GM18873 (cell line): ENCODE measurements around the gene TMEM132A.

Experiments
- ATAC-seq: cut with Tn5 transposase; IDR thresholded peaks from one replicate; pipeline ENCODE4 v1.9.1; 2021; ENCODE audit warnings: mild to moderate bottlenecking, moderate library complexity, moderate number of reproducible peaks; ENCODE audit not compliant: unreplicated experiment, low FRiP score

Gene TMEM132A

GRCh38 chr11:60984636-60985035 is 60.4 kb downstream of the TMEM132A start:
- no peak for ATAC-seq

DNA sequence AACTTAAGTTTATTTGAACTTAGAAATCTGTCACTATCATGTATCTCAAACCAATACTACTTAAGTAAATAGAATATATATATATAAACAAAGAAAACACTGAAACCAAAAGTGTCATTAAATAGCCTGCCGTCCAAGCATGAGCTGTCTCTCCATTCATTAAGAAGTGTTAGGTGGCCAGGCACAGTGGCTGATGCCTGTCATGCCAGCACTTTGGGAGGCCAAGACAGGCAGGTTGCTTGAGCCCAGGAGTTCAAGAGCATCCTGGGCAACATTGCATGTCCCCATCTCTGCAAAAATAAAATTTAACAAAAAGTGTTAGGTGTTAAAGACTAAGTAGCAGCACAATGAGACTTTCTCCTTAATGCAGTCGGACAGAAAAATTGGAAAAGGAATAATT is 61.2 kb downstream of the TMEM132A start:
- no peak for ATAC-seq

DNA sequence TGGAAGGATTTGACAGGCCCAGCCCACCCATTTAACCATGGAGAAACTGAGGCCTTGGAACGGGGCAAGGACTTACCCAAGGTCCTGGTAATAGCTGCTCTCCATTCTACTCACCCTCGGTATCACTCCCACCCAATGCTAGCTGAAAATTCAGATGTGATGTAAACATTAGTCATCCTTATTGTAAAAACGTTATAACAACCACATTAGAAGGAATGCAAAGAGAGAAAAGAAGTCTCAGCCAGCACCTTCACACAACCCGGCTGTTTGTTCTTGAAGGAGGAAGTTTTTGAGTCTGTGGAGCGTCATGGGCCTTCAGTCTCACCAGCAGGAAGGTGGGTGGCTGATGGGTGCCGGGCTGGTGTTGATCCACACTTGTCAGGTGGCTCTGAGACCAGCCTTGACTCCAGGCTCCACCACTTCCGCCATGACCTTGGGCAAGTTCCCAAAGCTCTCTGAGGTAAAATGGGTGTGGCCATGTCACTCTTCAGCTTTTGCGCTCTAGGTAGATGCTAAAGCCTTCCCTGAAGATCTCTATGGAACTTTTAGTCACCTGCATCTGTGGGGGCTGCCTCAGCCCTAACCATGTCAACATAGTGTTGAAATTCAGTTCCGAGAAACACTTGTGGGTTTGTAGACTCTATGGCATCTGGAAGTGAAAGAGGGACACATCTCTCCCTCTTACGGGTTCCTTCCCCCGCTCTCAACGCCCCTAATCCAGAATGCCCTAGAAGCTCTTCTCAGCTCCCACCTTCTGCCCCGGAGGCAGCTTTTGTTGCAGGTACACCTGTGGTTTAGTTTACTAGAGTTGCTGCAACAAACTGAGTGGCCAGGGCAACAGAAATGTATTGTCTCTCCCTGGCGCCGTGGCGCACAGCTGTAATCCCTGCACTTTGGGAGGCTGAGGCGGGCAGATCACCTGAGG is 62.0 kb downstream of the TMEM132A start:
- ATAC-seq = no peak
